SK-N-SH (cell line): ENCODE data around the gene CORO1A.

Experiments used
- EP300 ChIP-seq, 2 experiments: IDR thresholded peaks; 2 replicates each; pipeline versions ENCODE4 v1.4.0 to v1.6.1; 2012; ENCODE audit warnings: borderline replicate concordance in 1 of 2, low read depth in 1 of 2, low read length in 1 of 2
- EZH2phosphoT487 ChIP-seq: fragments of 200-600 bp; sonication (generic); IDR thresholded peaks from 2 replicates; pipeline ENCODE4 v1.6.1; 2017; ENCODE audit warnings: low read depth, mixed run types, mild to moderate bottlenecking, antibody characterized with exemption, moderate library complexity, borderline replicate concordance
- FOSL2 ChIP-seq: IDR thresholded peaks from 2 replicates; pipeline ENCODE4 v1.4.0; 2012; ENCODE audit warnings: low read depth, mild to moderate bottlenecking, moderate library complexity, borderline replicate concordance
- JUND ChIP-seq: IDR thresholded peaks from 2 replicates; pipeline ENCODE4 v1.4.0; 2012
- NFIC ChIP-seq: IDR thresholded peaks from 2 replicates; pipeline ENCODE4 v1.4.0; 2012; ENCODE audit warnings: borderline replicate concordance
- PBX3 ChIP-seq: IDR thresholded peaks from 2 replicates; pipeline ENCODE4; 2012
- REST ChIP-seq: IDR thresholded peaks from 2 replicates; pipeline ENCODE4 v1.6.1; 2012; ENCODE audit warnings: mild to moderate bottlenecking, low read depth, low read length, moderate library complexity
- TF ChIP-seq, protein P1 (sequence below): fragments of 200-600 bp; sonication (generic); IDR thresholded peaks from 2 replicates; pipeline ENCODE4 v1.6.1; 2017; ENCODE audit warnings: antibody characterized with exemption, mild to moderate bottlenecking, moderate library complexity
- TF ChIP-seq, protein P2 (sequence below): fragments of 150-350 bp; IDR thresholded peaks from 2 replicates; pipeline ENCODE4 v1.6.1; 2017; ENCODE audit warnings: antibody characterized with exemption, low read length, low read depth, borderline replicate concordance

GRCh38 chr16:30137897-30138296 is 45.5 kb upstream of the CORO1A start:
- TF ChIP-seq FOSL2 = no peak
- no peak for TF ChIP-seq REST
- TF ChIP-seq, protein P1, sequence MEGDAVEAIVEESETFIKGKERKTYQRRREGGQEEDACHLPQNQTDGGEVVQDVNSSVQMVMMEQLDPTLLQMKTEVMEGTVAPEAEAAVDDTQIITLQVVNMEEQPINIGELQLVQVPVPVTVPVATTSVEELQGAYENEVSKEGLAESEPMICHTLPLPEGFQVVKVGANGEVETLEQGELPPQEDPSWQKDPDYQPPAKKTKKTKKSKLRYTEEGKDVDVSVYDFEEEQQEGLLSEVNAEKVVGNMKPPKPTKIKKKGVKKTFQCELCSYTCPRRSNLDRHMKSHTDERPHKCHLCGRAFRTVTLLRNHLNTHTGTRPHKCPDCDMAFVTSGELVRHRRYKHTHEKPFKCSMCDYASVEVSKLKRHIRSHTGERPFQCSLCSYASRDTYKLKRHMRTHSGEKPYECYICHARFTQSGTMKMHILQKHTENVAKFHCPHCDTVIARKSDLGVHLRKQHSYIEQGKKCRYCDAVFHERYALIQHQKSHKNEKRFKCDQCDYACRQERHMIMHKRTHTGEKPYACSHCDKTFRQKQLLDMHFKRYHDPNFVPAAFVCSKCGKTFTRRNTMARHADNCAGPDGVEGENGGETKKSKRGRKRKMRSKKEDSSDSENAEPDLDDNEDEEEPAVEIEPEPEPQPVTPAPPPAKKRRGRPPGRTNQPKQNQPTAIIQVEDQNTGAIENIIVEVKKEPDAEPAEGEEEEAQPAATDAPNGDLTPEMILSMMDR = no peak
- TF ChIP-seq, protein P2, sequence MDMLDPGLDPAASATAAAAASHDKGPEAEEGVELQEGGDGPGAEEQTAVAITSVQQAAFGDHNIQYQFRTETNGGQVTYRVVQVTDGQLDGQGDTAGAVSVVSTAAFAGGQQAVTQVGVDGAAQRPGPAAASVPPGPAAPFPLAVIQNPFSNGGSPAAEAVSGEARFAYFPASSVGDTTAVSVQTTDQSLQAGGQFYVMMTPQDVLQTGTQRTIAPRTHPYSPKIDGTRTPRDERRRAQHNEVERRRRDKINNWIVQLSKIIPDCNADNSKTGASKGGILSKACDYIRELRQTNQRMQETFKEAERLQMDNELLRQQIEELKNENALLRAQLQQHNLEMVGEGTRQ = no peak
- no peak for TF ChIP-seq NFIC
- TF ChIP-seq JUND = no peak
- TF ChIP-seq EP300 (IDR thresholded peaks at IDR 0.05; ENCODE audit: borderline replicate concordance in 1 of 2, low read depth in 1 of 2, low read length in 1 of 2) = no peak
- no peak for TF ChIP-seq EZH2phosphoT487
- no peak for TF ChIP-seq PBX3
